WERI-Rb-1 (cell line): ENCODE results near the gene INTS15.

Experiments used
- DNase-seq: peaks from one replicate; pipeline ENCODE4 v3.0.0-alpha.2; 2020
- H3K27ac ChIP-seq: fragments of 250-450 bp; sonication (Bioruptor Pico); 2 replicates; pipeline ENCODE4 v1.5.1; 2020; ENCODE audit warnings: mild to moderate bottlenecking, moderate library complexity
- H3K27me3 ChIP-seq: fragments of 250-450 bp; sonication (Bioruptor Pico); 2 replicates; pipeline ENCODE4 v1.5.1; 2021; ENCODE audit warnings: mild to moderate bottlenecking, low read depth, moderate library complexity; ENCODE audit not compliant: insufficient read depth, severe bottlenecking
- H3K36me3 ChIP-seq: fragments of 250-450 bp; sonication (Bioruptor Pico); 2 replicates; pipeline ENCODE4 v1.5.1; 2020; ENCODE audit warnings: mild to moderate bottlenecking, moderate library complexity
- H3K4me3 ChIP-seq: 2 replicates; pipeline ENCODE4 v1.5.1; 2011; ENCODE audit warnings: low read depth, mild to moderate bottlenecking, control low read depth, low read length
- H3K9me3 ChIP-seq: fragments of 250-450 bp; sonication (Bioruptor Pico); 2 replicates; pipeline ENCODE4 v1.5.1; 2021; ENCODE audit warnings: mild to moderate bottlenecking, moderate library complexity; ENCODE audit not compliant: severe bottlenecking
- TF ChIP-seq, protein P1 (sequence below): IDR thresholded peaks from 2 replicates; pipeline ENCODE4 v1.5.1; 2011; ENCODE audit warnings: low read depth, mild to moderate bottlenecking, control low read depth, inconsistent platforms, low read length

INTS15 gene

DNA sequence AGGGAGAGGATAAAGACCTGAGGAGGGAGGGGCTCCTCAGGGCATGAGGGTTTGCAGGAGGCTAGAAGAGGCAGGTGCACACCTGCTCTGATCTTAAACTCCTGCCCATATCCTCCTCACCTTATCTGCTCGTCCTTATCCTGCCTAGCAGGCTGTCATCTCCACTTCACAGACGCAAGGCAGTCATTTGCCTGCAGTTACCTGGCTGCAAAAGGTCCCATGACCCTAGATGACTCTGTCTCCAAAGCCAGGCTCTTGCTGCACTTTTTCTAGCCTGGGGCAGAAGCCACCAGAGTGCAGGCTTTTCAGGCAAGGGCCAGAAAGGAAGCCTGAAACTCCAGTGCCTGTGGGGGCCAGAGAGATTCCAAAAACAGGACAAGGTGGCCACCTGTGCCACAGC is 23.9 kb downstream of the INTS15 start:
- TF ChIP-seq, protein P1, sequence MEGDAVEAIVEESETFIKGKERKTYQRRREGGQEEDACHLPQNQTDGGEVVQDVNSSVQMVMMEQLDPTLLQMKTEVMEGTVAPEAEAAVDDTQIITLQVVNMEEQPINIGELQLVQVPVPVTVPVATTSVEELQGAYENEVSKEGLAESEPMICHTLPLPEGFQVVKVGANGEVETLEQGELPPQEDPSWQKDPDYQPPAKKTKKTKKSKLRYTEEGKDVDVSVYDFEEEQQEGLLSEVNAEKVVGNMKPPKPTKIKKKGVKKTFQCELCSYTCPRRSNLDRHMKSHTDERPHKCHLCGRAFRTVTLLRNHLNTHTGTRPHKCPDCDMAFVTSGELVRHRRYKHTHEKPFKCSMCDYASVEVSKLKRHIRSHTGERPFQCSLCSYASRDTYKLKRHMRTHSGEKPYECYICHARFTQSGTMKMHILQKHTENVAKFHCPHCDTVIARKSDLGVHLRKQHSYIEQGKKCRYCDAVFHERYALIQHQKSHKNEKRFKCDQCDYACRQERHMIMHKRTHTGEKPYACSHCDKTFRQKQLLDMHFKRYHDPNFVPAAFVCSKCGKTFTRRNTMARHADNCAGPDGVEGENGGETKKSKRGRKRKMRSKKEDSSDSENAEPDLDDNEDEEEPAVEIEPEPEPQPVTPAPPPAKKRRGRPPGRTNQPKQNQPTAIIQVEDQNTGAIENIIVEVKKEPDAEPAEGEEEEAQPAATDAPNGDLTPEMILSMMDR = peak; percentile 13; the same call in 1 of the 2 replicates
- no peaks in the 10 kb centered on the region for H3K9me3 ChIP-seq
- H3K4me3 ChIP-seq = no peak overlapping the region
- H3K27me3 ChIP-seq = no peaks in the 10 kb centered on the region
- H3K36me3 ChIP-seq = peaks cover 16% of the 10 kb centered on the region
- H3K27ac ChIP-seq = peak overlapping the region; percentile 27
- DNase-seq = peak; percentile 53

DNA sequence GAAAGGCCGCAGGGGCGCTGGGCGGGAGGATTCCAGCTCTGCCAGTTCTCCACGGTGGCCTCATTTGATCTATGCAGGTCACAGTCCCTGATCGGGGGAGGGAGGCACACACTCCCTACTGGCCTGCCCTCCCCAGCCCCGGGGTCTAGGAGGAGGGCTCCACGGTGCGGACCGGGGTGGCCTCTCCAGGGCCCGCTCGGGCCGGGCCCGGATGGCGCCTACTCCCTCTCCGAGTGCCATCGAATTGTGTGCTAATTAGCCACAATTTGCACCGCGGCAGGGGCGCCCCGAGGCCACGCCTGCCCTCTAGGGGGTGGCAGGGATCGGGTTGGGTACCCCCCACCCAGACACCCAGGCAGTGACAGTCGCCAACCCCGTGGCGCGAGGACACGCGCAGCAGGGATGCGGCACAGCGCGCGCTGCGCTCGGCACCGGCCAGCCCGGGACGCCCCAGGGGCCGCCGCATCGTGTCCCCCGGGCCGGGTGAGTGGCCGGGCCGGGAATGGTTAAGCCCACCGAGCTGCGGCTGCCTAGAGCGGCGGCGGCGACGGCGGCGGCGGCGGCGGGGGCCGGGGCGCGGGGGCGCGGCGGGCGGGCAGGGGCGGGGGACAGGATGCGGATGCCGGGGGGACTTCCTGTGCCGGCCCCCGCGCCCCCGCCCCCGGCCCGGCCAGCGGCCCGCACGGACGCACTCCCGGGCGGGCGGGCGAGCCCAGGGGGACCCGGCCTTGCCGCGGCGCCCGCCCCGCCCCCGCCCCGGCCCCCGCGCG is 25.3 kb downstream of the INTS15 start, which contains the start of gene ZNF853:
Gene ZNF853 (plus strand): TSS at position 658 of the 770 bp plus-strand sequence. CDS start 565 bp downstream, outside the sequence.
- Histone ChIP-seq H3K36me3 (peaks cover 18% of the 10 kb centered on the region), H3K27ac (peak within 1 kb of the TSS; percentile 50), H3K4me3 (peak within 1 kb of the TSS; percentile 88), H3K9me3 (no peaks in the 10 kb centered on the region), H3K27me3 (no peaks in the 10 kb centered on the region)
- peak; percentile 48 for DNase-seq
- TF ChIP-seq, protein P1 = no peak

DNA sequence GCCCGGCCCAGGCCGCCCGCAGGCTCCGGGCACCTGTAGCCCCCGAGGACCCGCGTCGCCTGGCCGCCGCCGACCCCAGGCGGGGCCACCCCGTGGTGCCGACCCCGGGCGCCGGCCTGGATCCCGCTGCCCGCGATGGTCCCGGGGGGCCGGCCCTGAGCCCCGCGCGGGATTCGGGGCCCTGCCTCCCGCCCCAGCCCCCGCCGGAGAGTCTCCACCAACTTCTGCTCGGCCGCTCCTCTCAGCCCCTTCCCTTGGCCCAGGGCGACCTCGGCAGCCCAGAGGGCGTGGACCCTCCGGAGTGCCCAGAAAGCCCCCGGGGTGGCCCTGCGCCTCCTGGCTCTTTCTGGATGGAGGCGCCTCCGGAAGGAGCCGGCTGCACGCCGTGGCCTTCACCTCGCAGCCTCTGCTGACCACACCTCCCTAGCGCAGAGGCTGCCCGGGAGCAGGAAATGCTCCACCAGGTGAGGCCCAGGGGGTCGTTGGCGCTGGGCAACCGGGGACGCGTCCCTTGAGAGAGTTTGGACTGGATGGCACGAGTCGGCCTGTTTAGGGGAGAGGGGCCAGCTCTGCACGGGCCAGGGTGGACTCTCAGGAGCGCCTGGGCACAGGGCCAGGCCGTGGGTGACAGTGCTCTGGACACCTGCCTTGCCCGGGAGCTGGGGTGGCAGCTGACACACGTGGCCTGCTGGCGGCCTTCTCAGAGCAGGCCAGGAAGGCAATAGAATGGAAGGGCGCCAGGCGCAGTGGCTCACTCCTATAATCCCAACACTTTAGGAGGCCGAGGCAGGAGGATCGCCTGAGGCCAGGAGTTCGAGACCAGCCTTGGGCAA is 26.1 kb downstream of the INTS15 start:
- TF ChIP-seq, protein P1 = no peak
- peaks cover 24% of the 10 kb centered on the region for H3K36me3 ChIP-seq
- H3K4me3 ChIP-seq = peak overlapping the region; percentile 88
- DNase-seq = peak; percentile 52
- peak overlapping the region; percentile 49 for H3K27ac ChIP-seq
- H3K9me3 ChIP-seq = no peaks in the 10 kb centered on the region
- H3K27me3 ChIP-seq = no peaks in the 10 kb centered on the region

DNA sequence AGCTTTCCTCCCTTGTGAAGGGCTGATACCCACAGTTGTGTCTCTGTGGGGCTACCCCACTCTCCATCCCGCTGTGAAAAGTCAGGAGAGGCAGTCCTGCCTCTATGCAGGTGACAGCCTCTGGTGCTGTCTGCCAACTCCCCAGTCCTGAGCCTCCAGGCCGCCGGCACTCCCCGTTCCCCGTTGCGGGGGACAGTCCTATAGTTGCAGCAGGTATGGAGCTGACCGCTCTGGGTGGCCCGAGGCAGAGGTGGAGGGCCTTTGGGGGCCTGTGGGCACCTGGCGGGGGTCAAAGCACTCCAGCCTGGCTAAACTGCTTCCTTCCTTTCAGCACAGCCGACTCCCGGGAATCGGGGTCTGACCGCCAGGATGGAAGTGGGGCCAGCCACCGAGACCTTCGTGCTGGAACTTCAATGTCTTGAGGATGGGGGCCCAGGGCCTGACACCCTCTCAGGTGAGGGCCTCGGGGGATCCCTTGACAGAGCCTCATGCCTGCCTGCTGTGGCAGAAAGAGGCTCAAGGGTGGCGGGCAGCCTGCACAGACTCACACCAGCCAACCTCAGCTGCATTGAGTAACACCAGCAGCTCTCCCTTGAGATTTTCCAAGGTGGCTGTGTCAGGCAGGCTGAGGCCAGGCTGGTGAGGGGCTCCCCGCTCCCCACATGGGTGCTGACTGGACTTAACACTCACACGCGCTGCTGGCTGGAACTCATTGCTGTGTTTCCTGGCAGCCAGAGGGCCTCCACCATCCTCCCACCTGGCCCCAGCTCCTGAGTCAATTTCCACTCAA is 27.2 kb downstream of the INTS15 start:
- no peaks in the 10 kb centered on the region for H3K27me3 ChIP-seq
- TF ChIP-seq, protein P1 = no peak
- peaks cover 35% of the 10 kb centered on the region for H3K36me3 ChIP-seq
- no peaks in the 10 kb centered on the region for H3K9me3 ChIP-seq
- H3K4me3 ChIP-seq = no peak overlapping the region
- no peak overlapping the region for H3K27ac ChIP-seq
- DNase-seq = no peak

DNA sequence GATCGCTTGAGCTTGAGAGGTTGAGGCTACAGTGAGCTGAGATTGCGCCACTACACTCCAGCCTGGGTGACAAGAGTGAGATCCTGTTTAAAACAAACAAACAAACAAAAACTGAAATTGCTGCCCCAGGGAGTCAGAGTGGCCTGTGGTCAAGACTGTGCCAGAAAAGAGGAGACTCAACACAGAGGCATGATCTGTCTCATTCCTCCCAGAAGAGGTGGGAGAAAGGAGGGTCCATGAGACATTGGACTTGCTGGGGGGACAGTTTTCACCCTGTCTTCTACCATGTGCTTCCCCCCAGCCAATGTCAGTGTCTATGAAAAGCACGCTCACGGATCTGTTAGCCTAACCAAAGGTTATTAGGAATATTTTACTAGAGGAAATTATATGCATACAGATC is 28.8 kb downstream of the INTS15 start:
- no peak for DNase-seq
- TF ChIP-seq, protein P1 = no peak
- no peaks in the 10 kb centered on the region for H3K27me3 ChIP-seq

More for the DNA sequence above, 28.8 kb downstream of the INTS15 start:
- no peaks in the 10 kb centered on the region for H3K9me3 ChIP-seq
- no peak overlapping the region for H3K27ac ChIP-seq
- no peak overlapping the region for H3K4me3 ChIP-seq
- H3K36me3 ChIP-seq = peaks cover 46% of the 10 kb centered on the region
